ENCODE measurements around the gene SSTR4. TPM values are rescaled to one million over a fixed set of nuclear protein-coding genes. Genes with fewer than 3 reads are reported as not detected.

SSTR4 gene
- total and polyA plus RNA-seq, 2 of the 13 experiments (the other 11 are each of a cell fraction or from before 2014, with no cell fraction given): not detected

DNA sequence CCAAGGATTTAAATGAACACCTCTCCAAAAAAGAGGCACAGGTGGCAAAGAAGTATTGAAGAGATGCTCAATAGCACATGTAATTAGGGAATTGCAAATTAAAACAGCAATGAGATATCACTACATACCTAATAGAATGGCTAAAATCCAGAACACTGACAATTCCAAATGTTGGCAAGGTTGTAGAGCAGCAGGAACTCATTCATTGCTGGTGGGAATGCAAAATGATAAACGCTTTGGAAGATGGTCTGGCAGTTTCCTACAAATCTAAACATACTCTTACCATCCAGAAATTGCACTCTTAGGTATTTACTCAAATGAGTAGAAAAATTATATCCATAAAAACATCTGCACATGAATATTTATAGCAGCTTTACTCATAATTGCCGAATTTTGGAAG is 34.0 kb downstream of the SSTR4 start:
- FAIRE-seq: no peak
- H2AFZ ChIP-seq (ENCODE audit: low read length): no peak overlapping the region
- H3K9ac ChIP-seq (ENCODE audit: insufficient read depth, low read depth, low read length): no peak overlapping the region
- H3K27me3 ChIP-seq (ENCODE audit: control insufficient read depth in 1 of 2, insufficient read depth in 2 of 2, low read length in 2 of 2): no peaks in the 10 kb centered on the region
- H3K4me2 ChIP-seq (ENCODE audit: low read depth, low read length): no peak overlapping the region
- no peak overlapping the region for H3K27ac ChIP-seq (ENCODE audit: extremely low read length, insufficient read depth, low read length)
- no peak overlapping the region for H3K4me3 ChIP-seq (replicated peaks in 1 of 3; ENCODE audit: insufficient read depth in 1 of 3, low read depth in 2 of 3, low read length in 3 of 3)
- no peaks in the 10 kb centered on the region for H3K79me2 ChIP-seq (ENCODE audit: insufficient read depth, low read length)
- H3K9me3 ChIP-seq (ENCODE audit: low read length): no peaks in the 10 kb centered on the region
- no peak for DNase-seq (ENCODE audit: low spot score)
- in situ Hi-C loops (cut with HindIII; ENCODE audit: extremely low pct_ligation_motif_present, low pct_unique_long_range_greater_than_20kb) (no loop called here), intact Hi-C loops (cut with micrococcal nuclease; ENCODE audit: unreplicated experiment) (no loop called here)
- 3% methylated on average over 2 of the region's 2 CpGs for WGBS (ENCODE audit: low lambda C conversion rate)
- H3K36me3 ChIP-seq (replicated peaks in 1 of 2; ENCODE audit: control insufficient read depth in 1 of 2, insufficient read depth in 2 of 2, low read length in 2 of 2): no peaks in the 10 kb centered on the region
- peaks cover 15% of the 10 kb centered on the region for H3K4me1 ChIP-seq (ENCODE audit: insufficient read depth, low read length)
- ChIA-PET CTCF (ENCODE audit: low intra/inter-chr PET ratio, low total read pairs) (no interaction called here), POLR2A (no interaction called here)
- ATAC-seq: no peak
- no TSS peak for BruUV-seq (replicated peaks)
- TF ChIP-seq ZNF136 (CRISPR knock-in tag; IDR thresholded peaks at IDR 0.05; ENCODE audit: low read depth) (no peak), ZNF7 (CRISPR knock-in tag; IDR thresholded peaks at IDR 0.05) (peak; percentile 92), SCMH1 (CRISPR knock-in tag; IDR thresholded peaks at IDR 0.05; ENCODE audit: borderline replicate concordance) (no peak)
- TF ChIP-seq, protein P1, sequence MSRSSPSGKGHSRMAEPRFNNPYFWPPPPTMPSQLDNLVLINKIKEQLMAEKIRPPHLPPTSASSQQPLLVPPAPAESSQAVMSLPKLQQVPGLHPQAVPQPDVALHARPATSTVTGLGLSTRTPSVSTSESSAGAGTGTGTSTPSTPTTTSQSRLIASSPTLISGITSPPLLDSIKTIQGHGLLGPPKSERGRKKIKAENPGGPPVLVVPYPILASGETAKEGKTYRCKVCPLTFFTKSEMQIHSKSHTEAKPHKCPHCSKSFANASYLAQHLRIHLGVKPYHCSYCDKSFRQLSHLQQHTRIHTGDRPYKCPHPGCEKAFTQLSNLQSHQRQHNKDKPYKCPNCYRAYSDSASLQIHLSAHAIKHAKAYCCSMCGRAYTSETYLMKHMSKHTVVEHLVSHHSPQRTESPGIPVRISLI (CRISPR knock-in tag; IDR thresholded peaks at IDR 0.05; ENCODE audit: borderline replicate concordance): no peak
- H4K20me1 ChIP-seq (ENCODE audit: insufficient read depth, low read length): no peaks in the 10 kb centered on the region

DNA sequence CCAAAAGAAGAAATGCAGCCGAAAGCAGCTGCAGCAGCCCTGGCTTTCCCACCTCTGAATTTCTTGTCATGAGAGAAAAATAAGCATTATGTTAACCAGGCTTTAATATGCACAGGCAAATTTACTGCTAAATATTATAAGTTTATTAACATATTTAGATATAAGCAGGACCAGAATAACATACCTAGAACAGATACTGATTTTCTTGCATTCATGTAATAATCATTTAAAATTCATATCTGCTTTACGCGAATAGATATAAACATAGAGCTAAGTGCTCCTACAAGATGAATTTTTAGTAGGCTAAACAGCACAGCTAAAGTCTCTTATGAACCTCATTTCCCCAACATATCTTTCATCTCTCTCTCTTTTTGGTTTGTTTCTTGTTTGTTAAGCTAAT is 36.3 kb downstream of the SSTR4 start:
- Histone ChIP-seq H3K9ac (ENCODE audit: insufficient read depth, low read depth, low read length) (no peak overlapping the region), H3K4me3 (replicated peaks in 1 of 3; ENCODE audit: insufficient read depth in 1 of 3, low read depth in 2 of 3, low read length in 3 of 3) (no peak overlapping the region), H3K36me3 (replicated peaks in 1 of 2; ENCODE audit: control insufficient read depth in 1 of 2, insufficient read depth in 2 of 2, low read length in 2 of 2) (no peaks in the 10 kb centered on the region), H2AFZ (ENCODE audit: low read length) (no peak overlapping the region), H3K4me2 (ENCODE audit: low read depth, low read length) (no peak overlapping the region), H3K27me3 (ENCODE audit: control insufficient read depth in 1 of 2, insufficient read depth in 2 of 2, low read length in 2 of 2) (no peaks in the 10 kb centered on the region), H3K4me1 (ENCODE audit: insufficient read depth, low read length) (peaks cover 6% of the 10 kb centered on the region; the same call in 1 of the 2 replicates), H3K9me3 (ENCODE audit: low read length) (no peaks in the 10 kb centered on the region), H4K20me1 (ENCODE audit: insufficient read depth, low read length) (no peaks in the 10 kb centered on the region), H3K27ac (ENCODE audit: extremely low read length, insufficient read depth, low read length) (no peak overlapping the region), H3K79me2 (ENCODE audit: insufficient read depth, low read length) (no peaks in the 10 kb centered on the region)
- WGBS (ENCODE audit: low lambda C conversion rate): 47% methylated on average over 3 of the region's 3 CpGs
- BruUV-seq (replicated peaks): no TSS peak
- ChIA-PET CTCF (ENCODE audit: low intra/inter-chr PET ratio, low total read pairs) (no interaction called here), POLR2A (no interaction called here)
- ATAC-seq (no peak), FAIRE-seq (no peak), DNase-seq (ENCODE audit: low spot score) (no peak)
- in situ Hi-C loops (cut with HindIII; ENCODE audit: extremely low pct_ligation_motif_present, low pct_unique_long_range_greater_than_20kb) (no loop called here), intact Hi-C loops (cut with micrococcal nuclease; ENCODE audit: unreplicated experiment) (loop anchor here (10.0 kb wide), 1 partner anchor 377 kb away; no protein-coding TSS in a partner anchor)
- TF ChIP-seq, protein P2, sequence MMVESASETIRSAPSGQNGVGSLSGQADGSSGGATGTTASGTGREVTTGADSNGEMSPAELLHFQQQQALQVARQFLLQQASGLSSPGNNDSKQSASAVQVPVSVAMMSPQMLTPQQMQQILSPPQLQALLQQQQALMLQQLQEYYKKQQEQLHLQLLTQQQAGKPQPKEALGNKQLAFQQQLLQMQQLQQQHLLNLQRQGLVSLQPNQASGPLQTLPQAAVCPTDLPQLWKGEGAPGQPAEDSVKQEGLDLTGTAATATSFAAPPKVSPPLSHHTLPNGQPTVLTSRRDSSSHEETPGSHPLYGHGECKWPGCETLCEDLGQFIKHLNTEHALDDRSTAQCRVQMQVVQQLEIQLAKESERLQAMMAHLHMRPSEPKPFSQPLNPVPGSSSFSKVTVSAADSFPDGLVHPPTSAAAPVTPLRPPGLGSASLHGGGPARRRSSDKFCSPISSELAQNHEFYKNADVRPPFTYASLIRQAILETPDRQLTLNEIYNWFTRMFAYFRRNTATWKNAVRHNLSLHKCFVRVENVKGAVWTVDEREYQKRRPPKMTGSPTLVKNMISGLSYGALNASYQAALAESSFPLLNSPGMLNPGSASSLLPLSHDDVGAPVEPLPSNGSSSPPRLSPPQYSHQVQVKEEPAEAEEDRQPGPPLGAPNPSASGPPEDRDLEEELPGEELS (CRISPR knock-in tag; IDR thresholded peaks at IDR 0.05): no peak
- TF ChIP-seq SMAD3 (CRISPR knock-in tag; IDR thresholded peaks at IDR 0.05) (no peak), HNF4G (IDR thresholded peaks at IDR 0.05; ENCODE audit: borderline replicate concordance, low read depth, low read length) (no peak), HNF4G (CRISPR knock-in tag; IDR thresholded peaks at IDR 0.05; ENCODE audit: borderline replicate concordance, low read depth) (no peak), ZNF879 (CRISPR knock-in tag; IDR thresholded peaks at IDR 0.05) (no peak), ZC3H13 (CRISPR knock-in tag; IDR thresholded peaks at IDR 0.05) (no peak), ZNF878 (CRISPR knock-in tag; IDR thresholded peaks at IDR 0.05) (no peak)
- TF ChIP-seq, protein P3, sequence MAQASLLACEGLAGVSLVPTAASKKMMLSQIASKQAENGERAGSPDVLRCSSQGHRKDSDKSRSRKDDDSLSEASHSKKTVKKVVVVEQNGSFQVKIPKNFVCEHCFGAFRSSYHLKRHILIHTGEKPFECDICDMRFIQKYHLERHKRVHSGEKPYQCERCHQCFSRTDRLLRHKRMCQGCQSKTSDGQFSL (CRISPR knock-in tag; IDR thresholded peaks at IDR 0.05): no peak
- TF ChIP-seq, protein P4, sequence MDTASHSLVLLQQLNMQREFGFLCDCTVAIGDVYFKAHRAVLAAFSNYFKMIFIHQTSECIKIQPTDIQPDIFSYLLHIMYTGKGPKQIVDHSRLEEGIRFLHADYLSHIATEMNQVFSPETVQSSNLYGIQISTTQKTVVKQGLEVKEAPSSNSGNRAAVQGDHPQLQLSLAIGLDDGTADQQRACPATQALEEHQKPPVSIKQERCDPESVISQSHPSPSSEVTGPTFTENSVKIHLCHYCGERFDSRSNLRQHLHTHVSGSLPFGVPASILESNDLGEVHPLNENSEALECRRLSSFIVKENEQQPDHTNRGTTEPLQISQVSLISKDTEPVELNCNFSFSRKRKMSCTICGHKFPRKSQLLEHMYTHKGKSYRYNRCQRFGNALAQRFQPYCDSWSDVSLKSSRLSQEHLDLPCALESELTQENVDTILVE (CRISPR knock-in tag; IDR thresholded peaks at IDR 0.05): no peak

Measured in HepG2 (cell line).